H9 (cell line): ENCODE measurements around the gene COL5A2. TPM values are rescaled to one million over a fixed set of nuclear protein-coding genes. Genes with fewer than 3 reads are reported as not detected.

Experiments
- DNase-seq: peaks from one replicate; pipeline ENCODE4 v3.0.0-alpha.2; 2017
- H2AFZ ChIP-seq: one replicate; pipeline ENCODE4 v1.6.1; 2013; ENCODE audit warnings: mild to moderate bottlenecking, low read length, control low read depth, moderate library complexity
- H2AK5ac ChIP-seq: 2 replicates; pipeline ENCODE4 v1.6.1; 2013; ENCODE audit warnings: low read length, control low read depth, mixed read lengths; ENCODE audit not compliant: insufficient read length
- H2BK120ac ChIP-seq: one replicate; pipeline ENCODE4 v1.6.1; 2013; ENCODE audit warnings: low read depth, mild to moderate bottlenecking, low read length, control low read depth, inconsistent platforms; ENCODE audit not compliant: poor library complexity, severe bottlenecking
- H2BK12ac ChIP-seq: 2 replicates; pipeline ENCODE4 v1.6.1; 2013; ENCODE audit warnings: low read length, control low read depth, mixed read lengths, low read depth; ENCODE audit not compliant: insufficient read length
- H2BK15ac ChIP-seq: 2 replicates; pipeline ENCODE4 v1.6.1; 2013; ENCODE audit warnings: low read depth, low read length, control low read depth
- H2BK20ac ChIP-seq: one replicate; pipeline ENCODE4 v1.6.1; 2013; ENCODE audit warnings: low read depth, mild to moderate bottlenecking, low read length, control low read depth, inconsistent platforms; ENCODE audit not compliant: poor library complexity, severe bottlenecking
- H2BK5ac ChIP-seq: 2 replicates; pipeline ENCODE4 v1.6.1; 2013; ENCODE audit warnings: low read length, control low read depth, mixed read lengths; ENCODE audit not compliant: insufficient read length
- H3K14ac ChIP-seq: 2 replicates; pipeline ENCODE4 v1.6.1; 2013; ENCODE audit warnings: low read length, control low read depth; ENCODE audit not compliant: insufficient read depth
- H3K18ac ChIP-seq: 2 replicates; pipeline ENCODE4 v1.6.1; 2013; ENCODE audit warnings: low read depth, mild to moderate bottlenecking, mixed read lengths, low read length, control low read depth; ENCODE audit not compliant: insufficient read length
- H3K23ac ChIP-seq: 2 replicates; pipeline ENCODE4 v1.6.1; 2013; ENCODE audit warnings: low read length, control low read depth, mixed read lengths, low read depth; ENCODE audit not compliant: insufficient read length
- H3K23me2 ChIP-seq: 2 replicates; pipeline ENCODE4 v1.6.1; 2013; ENCODE audit warnings: low read depth, mild to moderate bottlenecking, mixed read lengths, low read length, control low read depth; ENCODE audit not compliant: insufficient read length, poor library complexity, severe bottlenecking
- H3K27ac ChIP-seq: 2 replicates; pipeline ENCODE4 v1.5.1; 2013; ENCODE audit warnings: low read length, control low read depth, mixed read lengths, low read depth; ENCODE audit not compliant: insufficient read length
- H3K27me3 ChIP-seq: 2 replicates; pipeline ENCODE4 v1.6.1; 2013; ENCODE audit warnings: low read length, control low read depth, inconsistent platforms; ENCODE audit not compliant: insufficient read depth
- H3K4ac ChIP-seq: 2 replicates; pipeline ENCODE4 v1.6.1; 2013; ENCODE audit warnings: low read depth, mild to moderate bottlenecking, control low read depth, inconsistent platforms, low read length, moderate library complexity
- H3K4me1 ChIP-seq: 2 replicates; pipeline ENCODE4 v1.6.1; 2013; ENCODE audit warnings: low read length, control low read depth, inconsistent platforms; ENCODE audit not compliant: insufficient read depth
- H3K4me2 ChIP-seq: 2 replicates; pipeline ENCODE4 v1.6.1; 2013; ENCODE audit warnings: low read length, control low read depth, mixed read lengths; ENCODE audit not compliant: insufficient read length, insufficient read depth
- H3K56ac ChIP-seq: 2 replicates; pipeline ENCODE4 v1.6.1; 2013; ENCODE audit warnings: low read depth, mild to moderate bottlenecking, mixed read lengths, low read length, control low read depth; ENCODE audit not compliant: insufficient read length
- H3K79me1 ChIP-seq: 2 replicates; pipeline ENCODE4 v1.6.1; 2013; ENCODE audit warnings: low read depth, mild to moderate bottlenecking, moderate library complexity, low read length, control low read depth, inconsistent platforms; ENCODE audit not compliant: insufficient read depth, poor library complexity, severe bottlenecking
- H3K79me2 ChIP-seq: 2 replicates; pipeline ENCODE4 v1.6.1; 2013; ENCODE audit warnings: low read length, control low read depth, inconsistent platforms; ENCODE audit not compliant: insufficient read depth
- H3K9ac ChIP-seq: 2 replicates; pipeline ENCODE4 v1.6.1; 2013; ENCODE audit warnings: low read length, control low read depth, mixed read lengths; ENCODE audit not compliant: insufficient read length; ENCODE audit errors: extremely low read depth
- H3K9me3 ChIP-seq: one replicate; pipeline ENCODE4 v1.6.1; 2013; ENCODE audit warnings: low read depth, low read length, inconsistent platforms; ENCODE audit not compliant: control insufficient read depth
- H3T11ph ChIP-seq: one replicate; pipeline ENCODE4 v1.6.1; 2013; ENCODE audit warnings: mild to moderate bottlenecking, low read length, control low read depth, inconsistent platforms
- H4K20me1 ChIP-seq: one replicate; pipeline ENCODE4 v1.6.1; 2013; ENCODE audit not compliant: control insufficient read depth, insufficient read length, insufficient read depth
- H4K5ac ChIP-seq: 2 replicates; pipeline ENCODE4 v1.6.1; 2013; ENCODE audit warnings: low read depth, mild to moderate bottlenecking, mixed read lengths, low read length, control low read depth; ENCODE audit not compliant: insufficient read length
- H4K8ac ChIP-seq: replicated peaks from 2 replicates; pipeline ENCODE4 v1.6.1; 2013; ENCODE audit warnings: low read length, control low read depth, mixed read lengths, low read depth; ENCODE audit not compliant: insufficient read length
- H4K91ac ChIP-seq: 2 replicates; pipeline ENCODE4 v1.6.1; 2013; ENCODE audit warnings: low read depth, mild to moderate bottlenecking, moderate library complexity, mixed read lengths, low read length, control low read depth; ENCODE audit not compliant: insufficient read length
- H3K27ac Mint-ChIP-seq, 3 experiments: 2 replicates in 2 of 3; 3 replicates in 1 of 3; pipeline ENCODE4 v1.8.0; 2020 to 2021; ENCODE audit warnings: mixed read lengths in 3 of 3, mild to moderate bottlenecking in 1 of 3, moderate library complexity in 1 of 3
- H3K27me3 Mint-ChIP-seq: 2 replicates; pipeline ENCODE4 v1.8.0; 2021; ENCODE audit warnings: low read depth, mild to moderate bottlenecking, moderate library complexity, mixed read lengths
- H3K36me3 Mint-ChIP-seq, 3 experiments: 2 replicates in 2 of 3; 3 replicates in 1 of 3; pipeline ENCODE4 v1.8.0; 2020 to 2021; ENCODE audit warnings: low read depth in 3 of 3, mixed read lengths in 3 of 3; ENCODE audit not compliant: insufficient read depth in 1 of 3
- H3K4me1 Mint-ChIP-seq, 2 experiments: 2 replicates each; pipeline ENCODE4 v1.8.0; 2020; ENCODE audit warnings: mixed read lengths in 2 of 2
- H3K4me3 Mint-ChIP-seq, 2 experiments: 2 replicates in 1 of 2; 3 replicates in 1 of 2; pipeline ENCODE4 v1.8.0; 2020 to 2021; ENCODE audit warnings: mild to moderate bottlenecking in 2 of 2, mixed read lengths in 2 of 2, moderate library complexity in 1 of 2
- H3K9me3 Mint-ChIP-seq, 2 experiments: 2 replicates in 1 of 2; 3 replicates in 1 of 2; pipeline ENCODE4 v1.8.0; 2020; ENCODE audit warnings: mild to moderate bottlenecking in 2 of 2, mixed read lengths in 2 of 2, moderate library complexity in 1 of 2
- WGBS: extraction: QIAGEN DNeasy Blood & Tissue Kit; methylation state at CpG from one replicate; pipeline ENCODE4 v1.1.7; 2013; ENCODE audit warnings: missing lambda C conversion rate, low lambda C conversion rate, mixed read lengths; ENCODE audit not compliant: insufficient read length; ENCODE audit errors: extremely low coverage; 5-methylcytosine and 5-hydroxymethylcytosine counted together
- total RNA-seq: library from RNA; stranded (reverse); gene quantifications from 2 replicates; pipeline ENCODE4 v1.2.1, GENCODE V29; 2021
- TF ChIP-seq, protein P1 (sequence below): fragments of 200-600 bp; sonication (generic); conservative IDR thresholded peaks from 3 replicates; pipeline ENCODE4 v1.8.0; 2021; ENCODE audit warnings: antibody characterized with exemption, mild to moderate bottlenecking

COL5A2 gene
- total RNA-seq, 1 experiment from 2014 or later = 10.5 TPM

DNA sequence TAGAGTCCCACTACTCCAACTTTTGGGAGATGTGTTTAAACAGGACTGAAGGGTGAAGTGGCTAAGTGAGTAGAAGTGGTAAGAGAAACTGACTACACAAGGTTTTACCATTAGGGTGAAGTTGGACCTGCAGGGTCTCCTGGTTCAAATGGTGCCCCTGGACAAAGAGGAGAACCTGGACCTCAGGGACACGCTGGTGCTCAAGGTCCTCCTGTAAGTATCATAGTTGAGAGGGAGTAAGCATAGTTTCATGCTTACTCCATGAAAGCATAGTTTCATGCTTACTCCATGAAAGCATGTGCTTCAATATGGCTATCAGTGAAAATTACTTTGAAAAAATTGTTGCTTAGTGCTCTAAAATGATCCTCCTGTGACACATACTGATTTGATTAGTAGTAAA is 186.3 kb downstream of the COL5A2 start:
- no peak for DNase-seq
- TF ChIP-seq, protein P1, sequence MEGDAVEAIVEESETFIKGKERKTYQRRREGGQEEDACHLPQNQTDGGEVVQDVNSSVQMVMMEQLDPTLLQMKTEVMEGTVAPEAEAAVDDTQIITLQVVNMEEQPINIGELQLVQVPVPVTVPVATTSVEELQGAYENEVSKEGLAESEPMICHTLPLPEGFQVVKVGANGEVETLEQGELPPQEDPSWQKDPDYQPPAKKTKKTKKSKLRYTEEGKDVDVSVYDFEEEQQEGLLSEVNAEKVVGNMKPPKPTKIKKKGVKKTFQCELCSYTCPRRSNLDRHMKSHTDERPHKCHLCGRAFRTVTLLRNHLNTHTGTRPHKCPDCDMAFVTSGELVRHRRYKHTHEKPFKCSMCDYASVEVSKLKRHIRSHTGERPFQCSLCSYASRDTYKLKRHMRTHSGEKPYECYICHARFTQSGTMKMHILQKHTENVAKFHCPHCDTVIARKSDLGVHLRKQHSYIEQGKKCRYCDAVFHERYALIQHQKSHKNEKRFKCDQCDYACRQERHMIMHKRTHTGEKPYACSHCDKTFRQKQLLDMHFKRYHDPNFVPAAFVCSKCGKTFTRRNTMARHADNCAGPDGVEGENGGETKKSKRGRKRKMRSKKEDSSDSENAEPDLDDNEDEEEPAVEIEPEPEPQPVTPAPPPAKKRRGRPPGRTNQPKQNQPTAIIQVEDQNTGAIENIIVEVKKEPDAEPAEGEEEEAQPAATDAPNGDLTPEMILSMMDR = no peak

More for the DNA sequence above, 186.3 kb downstream of the COL5A2 start:
- H3K4me1 ChIP-seq = no peaks in the 10 kb centered on the region
- H3K4ac ChIP-seq = no peak overlapping the region
- H3K79me2 ChIP-seq = no peaks in the 10 kb centered on the region
- no peaks in the 10 kb centered on the region for H3K79me1 ChIP-seq
- no peak overlapping the region for H4K91ac ChIP-seq
- no peak overlapping the region for H3K18ac ChIP-seq
- H3K4me3 Mint-ChIP-seq = no peak overlapping the region
- no peak overlapping the region for H3K27ac ChIP-seq
- H3K36me3 Mint-ChIP-seq = no peaks in the 10 kb centered on the region
- H3K9ac ChIP-seq = no peak overlapping the region
- no peak overlapping the region for H3K4me2 ChIP-seq
- H3K23ac ChIP-seq = no peak overlapping the region
- no peak overlapping the region for H3K56ac ChIP-seq
- H3K4me1 Mint-ChIP-seq = no peaks in the 10 kb centered on the region
- H3K14ac ChIP-seq = no peak overlapping the region
- H3K23me2 ChIP-seq = no peaks in the 10 kb centered on the region
- no peak overlapping the region for H4K8ac ChIP-seq
- H2AK5ac ChIP-seq = no peak overlapping the region
- no peak overlapping the region for H2BK12ac ChIP-seq
- no CpG with 5 or more reads among the region's 1 CpG for WGBS
- no peak overlapping the region for H2BK20ac ChIP-seq
- no peak overlapping the region for H2AFZ ChIP-seq
- no peak overlapping the region for H2BK5ac ChIP-seq
- H4K5ac ChIP-seq = no peak overlapping the region
- no peaks in the 10 kb centered on the region for H3K9me3 Mint-ChIP-seq
- H4K20me1 ChIP-seq = no peaks in the 10 kb centered on the region
- H2BK15ac ChIP-seq = no peak overlapping the region
- H3T11ph ChIP-seq = no peak overlapping the region
- H2BK120ac ChIP-seq = no peak overlapping the region
- H3K27ac Mint-ChIP-seq = no peak overlapping the region
- no peaks in the 10 kb centered on the region for H3K9me3 ChIP-seq
- H3K27me3 Mint-ChIP-seq = no peaks in the 10 kb centered on the region
- H3K27me3 ChIP-seq = no peaks in the 10 kb centered on the region
